ENCODE results near the gene ATP6V0E2.
"Not testable (repeated sequence)": the region's sequence is repeated elsewhere in the genome, so short reads cannot be mapped to it uniquely, and the experiment has no call there.

ATP6V0E2 gene

DNA sequence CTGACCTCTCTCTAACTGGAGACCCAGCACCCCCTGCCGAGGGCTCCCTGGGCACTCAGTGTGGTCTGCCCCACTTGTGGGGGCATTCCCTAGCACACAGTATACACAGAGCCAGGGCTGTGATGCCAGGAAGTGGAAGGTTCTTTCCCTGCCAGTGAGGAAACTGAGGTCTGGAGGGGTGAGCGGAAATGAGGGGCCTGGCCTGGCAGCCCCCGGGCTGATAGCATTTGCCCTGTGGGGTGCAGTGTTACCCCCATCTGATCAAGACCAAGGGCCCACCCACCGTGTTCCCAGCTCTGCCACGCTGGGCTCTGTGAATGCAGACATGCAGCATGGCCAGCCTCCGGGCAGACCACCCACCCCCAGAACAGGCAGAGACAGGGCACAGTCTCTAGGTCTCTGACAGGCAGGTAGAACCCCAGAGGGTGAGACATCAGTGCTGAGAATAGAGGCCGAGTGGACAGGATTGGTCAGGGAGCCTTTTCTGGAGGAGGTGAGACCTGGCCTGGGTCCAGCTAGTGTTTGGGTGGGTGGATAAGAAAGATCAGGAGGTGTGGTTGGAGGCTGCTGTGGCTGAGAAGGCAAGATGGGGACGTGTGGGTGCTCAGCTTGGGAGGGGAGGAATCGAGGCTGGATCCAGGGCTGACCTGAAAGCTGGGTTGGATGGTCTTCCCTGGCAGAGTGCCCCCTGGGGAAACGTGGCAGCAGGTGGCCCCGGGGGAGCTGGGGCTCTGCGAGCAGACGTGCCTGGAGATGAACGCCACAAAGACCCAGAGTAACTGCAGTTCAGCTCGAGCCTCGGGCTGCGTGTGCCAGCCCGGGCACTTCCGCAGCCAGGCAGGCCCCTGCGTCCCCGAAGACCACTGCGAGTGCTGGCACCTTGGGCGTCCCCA is 46.4 kb upstream of the ATP6V0E2 start:
- no peak for DNase-seq (ENCODE audit: low read depth in 2 of 2)
- H3K4me3 ChIP-seq (replicated peaks in 1 of 2; ENCODE audit: low read depth in 2 of 2, low read length in 2 of 2), result no peak overlapping the region
- TF ChIP-seq CTCF (IDR thresholded peaks at IDR 0.05; ENCODE audit: low read depth, low read length), result no peak

GRCh38 chr7:149828357-149829309 is 45.1 kb upstream of the ATP6V0E2 start:
- DNase-seq (ENCODE audit: low read depth in 2 of 2), result no peak
- TF ChIP-seq CTCF (IDR thresholded peaks at IDR 0.05; ENCODE audit: low read depth, low read length), result no peak
- no peak overlapping the region for H3K4me3 ChIP-seq (replicated peaks in 1 of 2; ENCODE audit: low read depth in 2 of 2, low read length in 2 of 2)

DNA sequence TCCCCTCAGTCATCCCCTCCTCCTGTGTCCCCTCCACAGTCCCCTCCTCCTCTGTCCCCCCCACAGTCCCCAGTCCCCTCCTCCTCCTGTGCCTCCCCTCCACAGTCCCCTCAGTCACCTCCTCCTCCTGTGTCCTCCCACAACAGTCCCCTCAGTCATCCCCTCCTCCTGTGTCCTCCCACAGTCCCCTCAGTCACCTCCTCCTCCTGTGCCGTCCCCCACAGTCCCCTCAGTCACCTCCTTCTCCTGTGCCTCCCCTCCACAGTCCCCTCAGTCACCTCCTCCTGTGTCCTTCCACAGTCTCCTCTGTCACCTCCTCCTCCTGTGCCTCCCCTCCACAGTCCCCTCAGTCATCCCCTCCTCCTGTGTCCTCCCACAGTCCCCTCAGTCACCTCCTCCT is 43.2 kb upstream of the ATP6V0E2 start:
- H3K4me3 ChIP-seq (replicated peaks in 1 of 2; ENCODE audit: low read depth in 2 of 2, low read length in 2 of 2); DNase-seq (ENCODE audit: low read depth in 2 of 2): not testable (repeated sequence)

GRCh38 chr7:149830997-149831740 is 42.6 kb upstream of the ATP6V0E2 start:
- DNase-seq (ENCODE audit: low read depth in 2 of 2), result no peak

DNA sequence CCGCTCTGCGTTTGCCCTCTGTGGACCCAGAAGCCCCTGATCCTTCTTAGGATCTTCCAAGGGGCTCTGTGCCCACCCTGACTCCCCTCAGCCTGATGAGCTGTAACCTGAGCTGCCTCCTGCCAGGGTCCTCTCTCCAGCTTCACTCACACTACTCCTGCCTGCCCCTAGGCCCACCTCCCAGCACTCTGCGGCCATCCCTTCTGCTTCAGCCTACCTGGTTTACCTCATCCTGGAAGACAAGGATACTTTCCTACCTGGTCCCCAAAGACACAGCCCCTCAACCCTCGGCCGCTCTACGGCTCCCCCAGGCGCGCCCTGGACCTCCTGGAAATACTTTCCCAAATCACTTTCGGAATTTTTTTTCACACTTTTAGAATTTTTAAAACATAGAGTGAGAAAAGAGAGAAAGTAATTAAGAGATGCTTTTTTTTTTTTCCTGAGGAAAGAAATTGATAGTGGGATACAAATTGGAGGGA is 42.0 kb upstream of the ATP6V0E2 start:
- no peak for DNase-seq (ENCODE audit: low read depth in 2 of 2)
- TF ChIP-seq CTCF (IDR thresholded peaks at IDR 0.05; ENCODE audit: low read depth, low read length), result no peak
- H3K4me3 ChIP-seq (replicated peaks in 1 of 2; ENCODE audit: low read depth in 2 of 2, low read length in 2 of 2), result no peak overlapping the region

More at GRCh38 chr7:149830997-149831740, 42.6 kb upstream of the ATP6V0E2 start:
- H3K4me3 ChIP-seq (replicated peaks in 1 of 2; ENCODE audit: low read depth in 2 of 2, low read length in 2 of 2), result no peak overlapping the region
- TF ChIP-seq CTCF (IDR thresholded peaks at IDR 0.05; ENCODE audit: low read depth, low read length), result no peak

- no peak for TF ChIP-seq CTCF (IDR thresholded peaks at IDR 0.05; ENCODE audit: low read depth, low read length)
- DNase-seq (ENCODE audit: low read depth in 2 of 2), result no peak
- no peak overlapping the region for H3K4me3 ChIP-seq (replicated peaks in 1 of 2; ENCODE audit: low read depth in 2 of 2, low read length in 2 of 2)
These were observed 41.3 kb upstream of the ATP6V0E2 start for GRCh38 chr7:149832332-149833041.
